NT2/D1 (cell line): Measurements from ENCODE around the gene NOX5.

Experiments used
- SUZ12 ChIP-seq: IDR thresholded peaks from 2 replicates; pipeline ENCODE4 v1.6.1; 2011; ENCODE audit not compliant: insufficient read length, insufficient read depth; ENCODE audit errors: extremely low read depth
- YY1 ChIP-seq: IDR thresholded peaks from 2 replicates; pipeline ENCODE4 v1.6.1; 2011; ENCODE audit not compliant: insufficient read length, insufficient read depth
- ZNF274 ChIP-seq: IDR thresholded peaks from 2 replicates; pipeline ENCODE4 v1.6.1; 2011; ENCODE audit warnings: mild to moderate bottlenecking, low read depth, low read length

DNA sequence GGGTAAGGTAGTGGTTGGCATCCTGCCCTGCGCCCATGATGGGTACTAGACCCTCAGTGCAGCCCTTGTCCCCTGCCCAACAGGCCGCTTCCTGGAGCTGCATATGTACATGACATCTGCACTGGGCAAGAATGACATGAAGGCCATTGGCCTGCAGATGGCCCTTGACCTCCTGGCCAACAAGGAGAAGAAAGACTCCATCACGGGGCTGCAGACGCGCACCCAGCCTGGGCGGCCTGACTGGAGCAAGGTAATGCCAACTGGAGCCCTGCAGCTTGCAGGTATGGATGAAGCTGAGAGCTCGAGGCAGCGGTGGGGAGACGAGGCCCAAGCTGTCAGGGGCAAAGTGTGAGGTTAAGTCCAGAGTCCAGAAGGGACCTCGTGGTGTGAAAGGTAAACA is 40.8 kb downstream of the NOX5 start:
- TF ChIP-seq YY1, result no peak
- no peak for TF ChIP-seq ZNF274
- no peak for TF ChIP-seq SUZ12
